Stimulated activated naive B cell treated with anti-CD40 and anti-IgM and Interleukin-4, amounts not matched to agents 10 μg/mL and 1 μg/mL and 100 μg/mL, for 72 hours (primary cell): ENCODE results near the gene DBNDD2.

Source experiments
- ATAC-seq, 2 donors: fragments of 150-1000 bp; cut with Tn5 transposase; replicated peaks; 2 replicates each; pipeline ENCODE4 v1.10.0; 2021; ENCODE audit warnings: moderate library complexity in 1 of 2
- DNase-seq: peaks from one replicate; pipeline ENCODE4 v3.0.0; 2021
- H3K27ac Mint-ChIP-seq: one replicate; pipeline ENCODE4 v1.8.0; 2022; ENCODE audit warnings: mild to moderate bottlenecking, mixed read lengths
- H3K27me3 Mint-ChIP-seq, 2 donors: one replicate each; pipeline ENCODE4 v1.8.0; 2022; ENCODE audit warnings: mixed read lengths in 2 of 2
- H3K36me3 Mint-ChIP-seq, 2 donors: one replicate each; pipeline ENCODE4 v1.8.0; 2022; ENCODE audit warnings: mixed read lengths in 2 of 2, mild to moderate bottlenecking in 1 of 2
- H3K4me1 Mint-ChIP-seq, 2 donors: one replicate each; pipeline ENCODE4 v1.8.0; 2022; ENCODE audit warnings: mixed read lengths in 2 of 2, mild to moderate bottlenecking in 1 of 2
- H3K4me3 Mint-ChIP-seq, 2 donors: one replicate each; pipeline ENCODE4 v1.8.0; 2022; ENCODE audit warnings: mild to moderate bottlenecking in 2 of 2, mixed read lengths in 2 of 2, moderate library complexity in 1 of 2
- H3K9me3 Mint-ChIP-seq, 2 donors: one replicate each; pipeline ENCODE4 v1.8.0; 2022; ENCODE audit warnings: mixed read lengths in 2 of 2, mild to moderate bottlenecking in 1 of 2

The DBNDD2 gene

GRCh38 chr20:45400346-45401031 is 7.6 kb upstream of the DBNDD2 start:
- ATAC-seq = no peak
- Mint-ChIP-seq H3K36me3 (peaks cover 45 to 46% of the 10 kb centered on the region in 2 donors), H3K27ac (no peak overlapping the region)

DNA sequence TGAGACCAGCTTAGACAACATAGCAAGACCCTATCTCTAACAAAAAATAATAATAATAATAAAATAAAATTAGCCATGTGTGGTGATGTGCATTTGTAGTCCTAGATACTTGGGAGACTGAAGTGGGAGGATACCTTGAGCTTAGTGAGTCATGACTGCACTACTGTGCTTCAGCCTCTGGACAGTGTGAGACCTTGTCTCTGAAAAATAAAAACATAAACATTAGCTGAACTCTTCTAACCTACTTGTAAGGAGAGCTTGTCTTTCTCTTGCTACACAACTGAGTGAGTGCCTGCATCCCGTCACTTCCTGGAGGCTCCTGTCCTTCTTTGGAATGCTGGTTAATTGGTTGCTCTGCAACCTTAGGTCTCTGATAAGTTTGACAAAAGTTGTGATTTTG is 5.1 kb upstream of the DBNDD2 start:
- ATAC-seq (no peak), DNase-seq (no peak)
- H3K4me3 Mint-ChIP-seq = no peak overlapping the region
- H3K36me3 Mint-ChIP-seq = peaks cover 39 to 41% of the 10 kb centered on the region in 2 donors
- peaks cover 16 to 31% of the 10 kb centered on the region in 2 donors for H3K4me1 Mint-ChIP-seq
- peaks cover 19 to 20% of the 10 kb centered on the region in 2 donors for H3K9me3 Mint-ChIP-seq
- peaks cover 6 to 9% of the 10 kb centered on the region in 2 donors for H3K27me3 Mint-ChIP-seq
- H3K27ac Mint-ChIP-seq = no peak overlapping the region

More at GRCh38 chr20:45400346-45401031, 7.6 kb upstream of the DBNDD2 start:
- peaks cover 6 to 9% of the 10 kb centered on the region in 2 donors for H3K27me3 Mint-ChIP-seq
- no peak for DNase-seq
- H3K4me1 Mint-ChIP-seq = peaks cover 6 to 15% of the 10 kb centered on the region in 2 donors
- H3K9me3 Mint-ChIP-seq = peaks cover 19 to 20% of the 10 kb centered on the region in 2 donors
- H3K4me3 Mint-ChIP-seq = no peak overlapping the region

- ATAC-seq (no peak), DNase-seq (no peak)
- Mint-ChIP-seq H3K9me3 (peaks cover 14 to 16% of the 10 kb centered on the region in 2 donors), H3K36me3 (peaks cover 30 to 33% of the 10 kb centered on the region in 2 donors), H3K4me1 (peaks cover 25 to 42% of the 10 kb centered on the region in 2 donors), H3K27me3 (peaks cover 6 to 9% of the 10 kb centered on the region in 2 donors), H3K4me3 (peak overlapping the region; percentile 80 to 91), H3K27ac (no peak overlapping the region)
These were observed 3.7 kb upstream of the DBNDD2 start for GRCh38 chr20:45404438-45404837.

DNA sequence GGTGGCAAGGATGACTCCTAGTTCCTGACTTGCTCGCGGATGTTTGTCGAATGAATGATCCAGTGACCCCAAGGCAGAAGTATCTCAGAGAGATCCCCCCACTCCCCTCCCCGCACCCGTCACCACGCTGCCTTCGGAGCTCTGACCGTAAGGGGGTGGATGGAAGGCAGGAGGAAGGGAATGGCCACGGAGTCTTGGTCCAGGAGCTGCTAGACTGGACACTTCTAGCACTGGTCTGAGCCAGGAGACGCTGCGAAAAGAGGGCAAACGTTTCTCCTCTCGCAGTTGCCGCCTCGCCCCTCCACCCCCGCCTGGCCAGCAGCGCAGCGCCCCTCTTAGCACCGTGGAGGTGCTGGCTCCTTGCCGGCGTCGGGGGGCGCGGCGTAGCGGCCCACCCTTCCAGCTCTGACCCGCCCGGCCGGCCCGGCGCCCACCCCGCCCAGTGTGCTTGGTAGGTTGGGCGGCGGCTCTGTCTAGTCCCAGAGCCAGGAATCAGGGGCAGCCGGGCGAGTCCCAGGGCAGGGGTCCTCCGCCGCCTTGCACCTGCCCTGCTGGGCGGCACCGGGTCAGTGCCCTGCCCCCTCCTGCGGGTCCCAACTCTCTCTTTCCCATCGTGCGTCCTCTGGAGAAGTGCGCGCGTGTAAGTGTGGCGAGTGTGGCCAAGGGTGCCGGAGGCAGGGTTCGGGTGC is 2.4 kb upstream of the DBNDD2 start:
- Mint-ChIP-seq H3K9me3 (peaks cover 6 to 8% of the 10 kb centered on the region in 2 donors), H3K27ac (peak overlapping the region; percentile 69), H3K27me3 (peaks cover 6 to 9% of the 10 kb centered on the region in 2 donors), H3K4me1 (peaks cover 25 to 42% of the 10 kb centered on the region in 2 donors), H3K4me3 (peak overlapping the region; percentile 80 to 91), H3K36me3 (peaks cover 27 to 30% of the 10 kb centered on the region in 2 donors)
- DNase-seq (no peak), ATAC-seq (peak; percentile 23 to 32)

DNA sequence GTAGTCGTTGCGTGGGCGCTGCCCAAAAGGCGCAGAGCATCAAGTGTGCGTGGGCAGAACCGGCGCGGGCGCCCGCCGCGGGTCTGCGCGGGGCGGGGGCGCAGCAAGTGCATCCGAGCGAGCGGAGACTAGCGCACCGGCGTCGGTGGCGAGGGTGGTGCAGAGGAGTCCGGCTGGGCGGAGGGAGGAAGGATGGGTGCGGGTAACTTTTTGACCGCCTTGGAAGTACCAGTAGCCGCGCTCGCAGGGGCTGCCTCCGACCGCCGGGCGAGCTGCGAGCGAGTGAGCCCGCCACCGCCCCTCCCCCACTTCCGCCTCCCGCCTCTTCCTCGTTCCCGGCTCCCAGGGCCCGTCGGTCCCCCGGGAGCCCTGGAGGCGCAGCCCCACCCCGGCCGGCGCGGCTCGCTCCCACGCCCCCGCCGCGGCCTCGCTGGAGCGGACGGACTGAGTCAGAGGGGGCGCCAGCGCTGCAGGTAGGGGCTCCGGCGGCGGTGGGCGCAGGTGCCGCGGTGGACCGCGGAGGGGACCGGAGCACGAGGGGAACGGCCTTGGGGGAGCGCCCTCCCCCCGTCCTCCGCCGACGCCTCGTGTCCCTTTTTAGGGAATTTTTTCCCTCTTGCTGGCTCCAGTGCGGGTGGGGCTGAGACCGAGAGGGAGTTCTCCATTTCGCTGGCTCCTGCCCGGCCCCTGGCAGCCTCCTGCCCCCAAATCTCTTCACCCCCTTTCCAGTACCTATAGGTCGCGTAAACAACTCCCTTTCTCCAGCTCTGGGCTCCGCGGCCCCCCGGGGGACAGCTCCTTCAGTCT is 1.6 kb upstream of the DBNDD2 start:
- H3K36me3 Mint-ChIP-seq = peaks cover 30 to 31% of the 10 kb centered on the region in 2 donors
- peaks cover 5 to 6% of the 10 kb centered on the region in 2 donors for H3K9me3 Mint-ChIP-seq
- peaks cover 6 to 9% of the 10 kb centered on the region in 2 donors for H3K27me3 Mint-ChIP-seq
- DNase-seq (peak; percentile 27), ATAC-seq (peak; percentile 49 to 52)
- peak overlapping the region; percentile 84 for H3K27ac Mint-ChIP-seq
- H3K4me3 Mint-ChIP-seq = peak overlapping the region; percentile 85 to 91
- H3K4me1 Mint-ChIP-seq = peaks cover 25 to 42% of the 10 kb centered on the region in 2 donors

DNA sequence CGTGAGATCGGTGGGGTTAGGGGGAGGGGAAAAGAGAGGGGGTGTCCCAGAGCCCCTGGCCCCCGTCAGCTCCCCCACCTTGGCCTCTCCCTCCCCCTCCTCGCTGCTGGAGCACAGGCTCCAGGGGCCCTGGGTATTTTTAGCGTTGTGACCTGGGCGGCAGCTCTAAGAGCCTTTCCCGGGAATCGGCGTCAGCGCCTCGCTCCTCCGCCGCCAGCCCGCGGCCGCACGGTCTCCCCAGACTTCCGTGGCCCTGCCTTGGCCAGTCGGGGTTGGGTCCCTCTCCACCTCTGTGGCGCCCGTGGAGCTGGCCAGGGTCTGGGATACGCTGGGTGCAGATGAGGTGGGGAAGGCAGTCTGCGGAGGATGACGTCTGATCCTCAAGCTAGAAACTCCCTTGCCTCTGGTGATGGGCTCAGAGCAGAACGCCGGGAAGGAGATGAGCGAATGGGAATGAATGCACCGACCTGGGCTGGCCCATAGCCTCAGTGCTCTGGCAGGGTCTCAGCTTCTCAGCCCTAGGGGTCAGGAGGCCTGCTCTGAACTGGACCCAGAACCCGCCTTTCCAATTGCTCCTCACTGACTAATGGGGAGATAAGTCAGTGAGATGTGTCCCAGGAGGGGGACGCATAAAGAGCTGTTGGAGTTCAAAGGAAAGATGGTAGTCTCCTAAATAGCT is 883 bp upstream of the DBNDD2 start:
- H3K36me3 Mint-ChIP-seq = peaks cover 26 to 31% of the 10 kb centered on the region in 2 donors
- H3K27ac Mint-ChIP-seq = peak overlapping the region; percentile 84
- peaks cover 21 to 42% of the 10 kb centered on the region in 2 donors for H3K4me1 Mint-ChIP-seq
- H3K4me3 Mint-ChIP-seq = peak overlapping the region; percentile 85 to 91
- no peak for DNase-seq
- ATAC-seq = peak; percentile 4 to 12
- peaks cover 6 to 9% of the 10 kb centered on the region in 2 donors for H3K27me3 Mint-ChIP-seq
- peaks cover 0 to 2% of the 10 kb centered on the region in 2 donors for H3K9me3 Mint-ChIP-seq

DNA sequence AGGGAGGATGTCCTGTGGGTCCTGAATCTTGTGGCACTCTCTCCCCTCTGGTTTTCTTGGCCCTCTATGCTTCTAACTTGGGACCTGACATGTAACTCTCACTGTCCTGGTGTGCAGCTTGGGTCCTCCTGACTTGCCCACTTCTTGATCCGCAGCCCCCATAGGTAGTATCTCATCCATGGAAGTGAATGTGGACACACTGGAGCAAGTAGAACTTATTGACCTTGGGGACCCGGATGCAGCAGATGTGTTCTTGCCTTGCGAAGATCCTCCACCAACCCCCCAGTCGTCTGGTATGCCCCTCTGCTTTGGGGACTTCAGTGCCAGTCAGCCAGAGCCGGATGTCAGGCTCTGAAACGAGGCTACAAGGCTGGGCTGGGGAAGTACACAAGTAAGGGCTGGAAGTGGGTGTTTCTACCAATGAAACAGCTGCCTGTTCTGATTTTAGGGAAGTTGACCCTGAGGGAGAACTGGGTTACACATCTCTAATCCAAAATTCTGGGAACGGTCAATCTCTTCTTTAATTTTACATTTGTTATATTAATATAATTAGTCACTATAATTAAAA is 641 bp downstream of the DBNDD2 start:
- H3K4me1 Mint-ChIP-seq = peaks cover 21 to 37% of the 10 kb centered on the region in 2 donors
- H3K27ac Mint-ChIP-seq = peak overlapping the region; percentile 69
- DNase-seq (no peak), ATAC-seq (peak; percentile 65 to 77)
- H3K9me3 Mint-ChIP-seq = no peaks in the 10 kb centered on the region
- H3K27me3 Mint-ChIP-seq = peaks cover 0 to 4% of the 10 kb centered on the region in 2 donors
- peak overlapping the region in 1 of 2 donors; percentile 60 for H3K4me3 Mint-ChIP-seq
- peaks cover 19 to 22% of the 10 kb centered on the region in 2 donors for H3K36me3 Mint-ChIP-seq

DNA sequence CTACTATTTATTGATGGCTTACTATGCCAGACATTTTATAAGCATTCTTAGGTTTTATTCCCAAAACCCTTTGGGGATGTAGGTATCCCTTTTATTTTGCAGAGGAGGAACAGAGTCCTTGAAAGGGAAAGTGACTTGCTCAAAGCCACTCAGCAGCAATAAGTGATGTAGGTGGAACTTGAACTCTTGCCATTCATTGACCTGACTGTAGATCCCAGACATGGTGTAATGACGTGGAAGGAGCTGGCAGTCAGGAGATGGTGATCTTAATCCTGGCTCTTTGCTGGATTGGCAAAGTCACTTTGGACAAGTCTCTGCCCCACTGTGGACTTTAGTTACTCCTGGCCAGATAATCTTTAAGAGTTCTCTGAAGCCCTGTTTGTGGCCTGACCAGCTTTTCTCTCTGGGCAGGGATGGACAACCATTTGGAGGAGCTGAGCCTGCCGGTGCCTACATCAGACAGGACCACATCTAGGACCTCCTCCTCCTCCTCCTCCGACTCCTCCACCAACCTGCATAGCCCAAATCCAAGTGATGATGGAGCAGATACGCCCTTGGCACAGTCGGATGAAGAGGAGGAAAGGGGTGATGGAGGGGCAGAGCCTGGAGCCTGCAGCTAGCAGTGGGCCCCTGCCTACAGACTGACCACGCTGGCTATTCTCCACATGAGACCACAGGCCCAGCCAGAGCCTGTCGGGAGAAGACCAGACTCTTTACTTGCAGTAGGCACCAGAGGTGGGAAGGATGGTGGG is 1.6 kb downstream of the DBNDD2 start:
- ATAC-seq = no peak
- Mint-ChIP-seq H3K4me3 (no peak overlapping the region), H3K36me3 (peaks cover 19 to 22% of the 10 kb centered on the region in 2 donors), H3K4me1 (peaks cover 20 to 34% of the 10 kb centered on the region in 2 donors), H3K27me3 (peaks cover 0 to 2% of the 10 kb centered on the region in 2 donors), H3K9me3 (no peaks in the 10 kb centered on the region), H3K27ac (no peak overlapping the region)
- DNase-seq = no peak

DNA sequence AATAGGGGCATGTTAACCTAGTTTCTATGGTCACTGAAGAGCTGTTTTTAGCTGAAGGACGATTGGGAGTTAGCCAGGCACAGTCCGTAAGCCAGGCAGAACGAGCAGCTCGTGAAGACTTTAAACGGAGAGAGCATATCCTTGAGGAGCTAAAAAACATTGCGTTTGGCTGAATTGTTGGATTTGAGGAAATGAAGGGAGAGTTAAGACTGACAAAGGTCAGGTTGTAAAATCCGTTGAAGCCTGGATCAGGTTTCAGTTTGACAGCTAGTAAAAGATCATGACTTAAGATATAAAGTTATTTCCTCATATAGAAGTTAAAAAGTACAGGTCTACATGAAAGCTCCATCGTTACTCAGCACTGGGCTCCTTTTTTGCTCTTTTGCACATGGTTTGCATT is 2.8 kb downstream of the DBNDD2 start:
- no peak for DNase-seq
- peaks cover 22 to 33% of the 10 kb centered on the region in 2 donors for H3K4me1 Mint-ChIP-seq
- H3K27ac Mint-ChIP-seq = no peak overlapping the region
- no peak overlapping the region for H3K4me3 Mint-ChIP-seq
- H3K36me3 Mint-ChIP-seq = peaks cover 19 to 22% of the 10 kb centered on the region in 2 donors
- H3K9me3 Mint-ChIP-seq = no peaks in the 10 kb centered on the region
- no peak for ATAC-seq
- no peaks in the 10 kb centered on the region for H3K27me3 Mint-ChIP-seq

DNA sequence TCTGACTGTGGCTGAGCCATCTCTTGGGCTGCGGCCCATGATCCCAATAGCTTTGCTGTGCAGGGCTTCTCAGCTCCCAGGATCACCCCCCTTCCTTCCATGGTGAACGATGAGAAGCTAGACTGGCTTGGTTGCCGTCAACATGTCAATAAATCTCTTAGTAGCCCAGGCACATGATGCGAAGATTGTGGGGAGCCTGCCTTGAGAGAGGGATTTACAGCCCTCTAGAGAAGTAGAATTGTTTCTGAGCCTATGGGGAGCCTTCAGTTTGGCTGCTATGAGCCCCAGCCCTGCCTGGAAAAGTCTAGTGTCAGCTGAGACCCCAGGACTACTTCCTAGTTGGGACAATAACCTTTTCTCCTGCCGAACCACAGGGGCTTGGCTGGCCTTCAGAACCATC is 4.6 kb downstream of the DBNDD2 start:
- peaks cover 19 to 28% of the 10 kb centered on the region in 2 donors for H3K36me3 Mint-ChIP-seq
- H3K4me1 Mint-ChIP-seq = peaks cover 18 to 39% of the 10 kb centered on the region in 2 donors
- no peak for ATAC-seq
- no peak overlapping the region for H3K27ac Mint-ChIP-seq
- no peaks in the 10 kb centered on the region for H3K9me3 Mint-ChIP-seq
- no peak overlapping the region for H3K4me3 Mint-ChIP-seq
- DNase-seq = no peak
- H3K27me3 Mint-ChIP-seq = no peaks in the 10 kb centered on the region

DNA sequence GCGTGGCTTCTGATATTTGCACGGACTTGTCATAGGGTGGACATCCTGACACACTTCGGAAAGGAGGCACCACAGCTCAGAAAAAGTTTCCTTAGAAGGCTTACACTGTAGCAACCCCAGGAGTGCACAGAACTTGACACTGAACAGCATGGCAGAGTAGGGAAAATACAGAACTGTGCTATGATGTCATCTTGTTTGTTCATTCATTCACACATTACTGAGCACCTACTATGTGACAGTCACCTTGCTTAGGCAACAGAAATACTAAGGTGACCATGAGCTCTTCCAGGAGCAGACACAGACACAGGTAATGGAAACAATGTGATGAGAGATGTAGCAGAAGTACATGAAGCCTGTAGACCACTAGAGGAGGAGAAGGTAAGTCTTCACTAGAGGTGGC is 5.4 kb downstream of the DBNDD2 start:
- Mint-ChIP-seq H3K4me1 (peaks cover 16 to 39% of the 10 kb centered on the region in 2 donors), H3K36me3 (peaks cover 24 to 32% of the 10 kb centered on the region in 2 donors), H3K27ac (no peak overlapping the region), H3K27me3 (no peaks in the 10 kb centered on the region), H3K4me3 (no peak overlapping the region), H3K9me3 (no peaks in the 10 kb centered on the region)
- ATAC-seq (no peak), DNase-seq (no peak)

- ATAC-seq (peak; percentile 91 to 93), DNase-seq (peak; percentile 85)
- Mint-ChIP-seq H3K4me1 (peaks cover 26 to 50% of the 10 kb centered on the region in 2 donors), H3K36me3 (peaks cover 25 to 42% of the 10 kb centered on the region in 2 donors), H3K27ac (peak within 1 kb of the TSS; percentile 98), H3K27me3 (no peaks in the 10 kb centered on the region), H3K4me3 (peak within 1 kb of the TSS; percentile 94 to 96), H3K9me3 (no peaks in the 10 kb centered on the region)
These were observed 7.9 kb downstream of the DBNDD2 start, which contains the start of gene PIGT for GRCh38 chr20:45415822-45416637. TSS of gene PIGT (plus strand) at chr20:45416141. CDS start at chr20:45416157, 16 bp downstream.
